ENCODE data around the gene ADARB2.

DNA sequence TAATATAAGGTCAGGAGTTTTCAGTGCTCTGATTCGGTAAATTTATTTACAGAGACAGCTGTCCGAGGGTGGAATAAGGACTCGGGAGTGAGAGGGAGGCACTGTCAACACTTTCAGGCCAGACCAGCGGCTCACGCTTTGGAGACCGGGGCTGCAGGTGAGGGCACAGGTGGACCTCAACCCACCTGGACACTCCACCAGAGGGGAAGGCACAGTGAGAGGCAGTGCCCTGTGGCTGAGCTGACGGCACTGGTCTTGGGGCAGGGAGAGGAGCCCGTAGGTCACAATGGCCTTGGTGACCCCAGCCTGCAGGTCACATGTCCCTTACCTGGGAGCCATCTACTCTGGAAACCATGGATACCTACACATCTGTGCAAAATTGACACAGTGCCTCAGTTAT lies 315.1 kb downstream of the ADARB2 start:
- TF ChIP-seq SP1 (IDR thresholded peaks at IDR 0.05): no peak
- TF ChIP-seq SUZ12 (IDR thresholded peaks at IDR 0.05): no peak
- no peak for TF ChIP-seq ARNT (IDR thresholded peaks at IDR 0.05)
- no peak for TF ChIP-seq FOXA1 (IDR thresholded peaks at IDR 0.05)

Measured in HEK293T (cell line).